ENCODE measurements around the gene CAND1.
A peak's percentile ranks its signal among the peaks of the same experiment; 100 is the strongest.

Gene CAND1

DNA sequence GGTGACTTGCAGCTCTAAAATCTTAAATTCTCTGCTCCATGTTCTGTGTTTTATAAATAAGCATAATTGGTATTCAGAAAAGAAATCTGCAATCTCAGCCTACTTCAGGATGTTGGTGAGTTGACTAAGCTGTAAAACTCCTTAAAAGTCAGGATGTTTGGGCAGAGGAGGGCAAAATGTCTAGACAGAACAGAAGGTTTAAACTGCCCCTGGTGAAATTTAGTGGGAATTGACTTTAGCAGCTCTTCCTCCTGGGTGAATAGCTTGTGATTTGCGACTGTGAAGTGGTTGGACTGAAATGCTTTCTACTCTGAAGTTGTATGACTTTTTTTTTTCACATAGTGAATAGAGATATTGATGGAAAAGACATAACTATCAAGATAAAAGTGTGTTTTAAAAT is 85.8 kb downstream of the CAND1 start:
- Histone ChIP-seq H4K20me1 (no peaks in the 10 kb centered on the region), H3K27me3 (no peaks in the 10 kb centered on the region), H3K4me2 (peak overlapping the region; percentile 71), H3K36me3 (no peaks in the 10 kb centered on the region), H3K4me1 (peaks cover 60% of the 10 kb centered on the region), H3K9me3 (no peaks in the 10 kb centered on the region), H3K4me3 (no peak overlapping the region), H3K9ac (peak overlapping the region; percentile 54; the same call in 1 of the 2 replicates), H3K27ac (no peak overlapping the region; the same call in 1 of the 2 replicates)
- no peak for TF ChIP-seq Cebpa-rat (IDR thresholded peaks at IDR 0.05)

- Histone ChIP-seq H3K9ac (no peak overlapping the region), H3K4me3 (no peak overlapping the region), H3K27me3 (no peaks in the 10 kb centered on the region), H3K27ac (no peak overlapping the region), H3K4me1 (peaks cover 60% of the 10 kb centered on the region), H3K36me3 (no peaks in the 10 kb centered on the region), H4K20me1 (no peaks in the 10 kb centered on the region), H3K9me3 (no peaks in the 10 kb centered on the region), H3K4me2 (peak overlapping the region; percentile 33)
- no peak for TF ChIP-seq Cebpa-rat (IDR thresholded peaks at IDR 0.05)
Measured at GRCh38 chr12:67355428-67356379, 86.5 kb downstream of the CAND1 start.

DNA sequence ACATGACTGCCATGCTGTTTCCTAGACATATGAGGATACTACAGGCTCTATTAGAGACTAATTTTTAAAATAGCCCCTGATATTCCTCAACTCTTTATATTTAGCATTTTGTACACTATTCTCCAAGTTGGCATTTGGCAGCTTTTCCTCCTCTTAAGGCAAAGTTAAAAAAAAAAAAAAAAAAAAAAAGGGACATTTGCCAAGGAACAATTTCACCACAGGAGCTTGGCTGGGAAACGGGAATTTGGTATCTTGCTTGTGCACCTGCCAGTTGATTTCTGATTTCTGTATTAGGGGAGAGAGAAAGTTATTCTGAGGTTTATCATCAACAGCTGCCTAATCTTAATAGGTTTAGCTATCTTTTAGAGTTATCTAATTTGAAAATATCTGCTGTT is 87.2 kb downstream of the CAND1 start:
- no peaks in the 10 kb centered on the region for H3K9me3 ChIP-seq
- peak overlapping the region; percentile 20; the same call in 1 of the 2 replicates for H3K4me2 ChIP-seq
- no peak for TF ChIP-seq Cebpa-rat (IDR thresholded peaks at IDR 0.05)
- no peaks in the 10 kb centered on the region for H3K27me3 ChIP-seq
- no peak overlapping the region for H3K4me3 ChIP-seq
- no peaks in the 10 kb centered on the region for H4K20me1 ChIP-seq
- no peak overlapping the region for H3K27ac ChIP-seq
- no peaks in the 10 kb centered on the region for H3K36me3 ChIP-seq
- H3K4me1 ChIP-seq, result peaks cover 60% of the 10 kb centered on the region
- no peak overlapping the region for H3K9ac ChIP-seq

DNA sequence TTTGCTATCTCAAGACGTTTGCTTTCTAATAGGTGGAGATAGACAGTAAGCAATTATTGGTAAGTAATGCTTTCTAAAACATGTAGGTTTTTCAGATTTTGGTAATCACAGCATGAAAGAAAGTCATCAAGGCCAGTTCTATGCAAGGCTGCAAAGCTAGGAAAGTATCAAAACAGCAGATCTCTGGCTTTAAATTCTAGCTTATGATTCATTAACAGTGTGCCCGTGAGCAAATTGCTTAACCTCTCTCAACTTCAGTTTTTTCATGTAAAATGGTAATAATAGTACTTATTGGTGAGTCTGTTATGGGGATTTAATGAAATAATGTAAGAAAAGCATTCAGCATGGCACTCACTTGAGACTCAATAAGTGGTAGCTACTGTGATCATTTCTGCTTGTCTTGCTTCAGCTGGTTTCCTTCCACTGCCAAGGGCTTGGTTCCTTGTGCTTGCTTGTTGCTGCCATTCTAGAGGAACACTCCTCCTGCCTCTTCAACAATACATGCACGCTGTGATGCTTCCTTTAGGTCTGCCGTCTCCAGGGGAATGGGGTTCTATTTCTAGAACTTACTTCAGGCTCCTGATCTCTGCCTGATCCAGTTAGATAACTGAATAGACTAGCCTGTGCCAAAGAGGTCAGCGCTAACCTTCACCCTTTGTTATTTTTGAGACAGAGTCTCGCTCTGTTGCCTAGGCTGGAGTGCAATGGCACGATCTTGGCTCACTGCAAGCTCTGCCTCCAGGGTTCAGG is 88.4 kb downstream of the CAND1 start:
- Histone ChIP-seq H3K4me1 (peaks cover 60% of the 10 kb centered on the region), H3K4me3 (no peak overlapping the region), H3K36me3 (no peaks in the 10 kb centered on the region), H3K27ac (0 out of 2 replicates have a peak overlapping the region, but pooled peaks have one; percentile 45), H3K9ac (no peak overlapping the region), H4K20me1 (no peaks in the 10 kb centered on the region), H3K27me3 (no peaks in the 10 kb centered on the region), H3K9me3 (peaks cover 7% of the 10 kb centered on the region), H3K4me2 (peak overlapping the region; percentile 62)
- TF ChIP-seq Cebpa-rat (IDR thresholded peaks at IDR 0.05), result no peak

- peak overlapping the region; percentile 32; the same call in 1 of the 2 replicates for H3K9ac ChIP-seq
- no peaks in the 10 kb centered on the region for H4K20me1 ChIP-seq
- H3K4me2 ChIP-seq, result peak overlapping the region; percentile 62
- H3K27me3 ChIP-seq, result no peaks in the 10 kb centered on the region
- no peak for TF ChIP-seq Cebpa-rat (IDR thresholded peaks at IDR 0.05)
- no peak overlapping the region for H3K4me3 ChIP-seq
- H3K36me3 ChIP-seq, result no peaks in the 10 kb centered on the region
- peaks cover 54% of the 10 kb centered on the region for H3K4me1 ChIP-seq
- peak overlapping the region; percentile 45; the same call in 1 of the 2 replicates for H3K27ac ChIP-seq
- H3K9me3 ChIP-seq, result peaks cover 11% of the 10 kb centered on the region
Measured at GRCh38 chr12:67358781-67359338, 89.7 kb downstream of the CAND1 start.

DNA sequence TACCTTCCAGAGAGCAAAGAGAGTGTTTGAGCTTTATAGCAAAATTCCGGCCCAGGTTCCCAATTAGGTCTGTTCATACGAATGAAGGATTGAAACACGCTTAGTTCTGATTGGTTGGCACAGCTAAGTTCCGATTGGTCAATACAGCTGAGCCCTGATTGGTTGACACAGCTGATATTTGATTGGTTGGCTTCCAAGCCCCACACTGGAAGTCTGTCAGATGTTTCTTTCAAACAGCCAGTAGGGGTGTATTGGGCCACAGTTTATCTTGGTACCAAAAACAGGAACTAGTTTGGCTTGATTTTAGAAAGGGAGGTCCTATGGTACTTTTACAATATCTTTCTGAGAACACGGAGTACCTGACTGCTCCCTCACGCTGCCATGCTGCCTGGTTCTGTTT is 93.4 kb downstream of the CAND1 start:
- H3K27ac ChIP-seq, result no peak overlapping the region

DNA sequence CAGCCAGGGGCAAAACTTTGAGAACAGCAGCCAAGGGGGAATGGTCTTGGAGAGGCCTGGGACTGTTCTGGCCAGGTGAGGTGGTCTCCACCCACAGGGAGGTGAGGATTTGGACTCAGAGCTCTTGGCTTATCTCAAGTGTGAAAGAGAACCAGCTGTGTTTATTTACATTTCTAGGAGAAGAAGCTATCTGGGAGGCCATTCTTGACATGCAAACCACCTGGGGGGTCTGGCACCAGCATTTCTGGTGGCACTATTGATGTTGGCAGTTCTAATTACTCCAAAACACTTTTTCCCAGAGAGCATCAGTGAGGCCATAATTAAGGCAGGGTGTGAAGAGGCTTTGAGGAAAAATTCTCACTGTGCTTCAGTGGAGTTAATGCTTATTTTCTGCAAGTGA is 95.1 kb downstream of the CAND1 start:
- peaks cover 13% of the 10 kb centered on the region for H3K4me1 ChIP-seq
- H3K9ac ChIP-seq, result no peak overlapping the region
- no peak for TF ChIP-seq Cebpa-rat (IDR thresholded peaks at IDR 0.05)
- no peaks in the 10 kb centered on the region for H3K27me3 ChIP-seq
- peaks cover 11% of the 10 kb centered on the region for H3K9me3 ChIP-seq
- H3K4me3 ChIP-seq, result no peak overlapping the region
- no peak overlapping the region for H3K4me2 ChIP-seq
- H3K36me3 ChIP-seq, result no peaks in the 10 kb centered on the region
- H3K27ac ChIP-seq, result no peak overlapping the region
- H4K20me1 ChIP-seq, result no peaks in the 10 kb centered on the region

More for the DNA sequence above, 93.4 kb downstream of the CAND1 start:
- Histone ChIP-seq H3K9me3 (peaks cover 11% of the 10 kb centered on the region), H3K27me3 (no peaks in the 10 kb centered on the region), H3K9ac (no peak overlapping the region), H3K4me3 (no peak overlapping the region), H3K4me2 (no peak overlapping the region), H4K20me1 (no peaks in the 10 kb centered on the region), H3K36me3 (no peaks in the 10 kb centered on the region), H3K4me1 (peaks cover 30% of the 10 kb centered on the region)
- no peak for TF ChIP-seq Cebpa-rat (IDR thresholded peaks at IDR 0.05)

DNA sequence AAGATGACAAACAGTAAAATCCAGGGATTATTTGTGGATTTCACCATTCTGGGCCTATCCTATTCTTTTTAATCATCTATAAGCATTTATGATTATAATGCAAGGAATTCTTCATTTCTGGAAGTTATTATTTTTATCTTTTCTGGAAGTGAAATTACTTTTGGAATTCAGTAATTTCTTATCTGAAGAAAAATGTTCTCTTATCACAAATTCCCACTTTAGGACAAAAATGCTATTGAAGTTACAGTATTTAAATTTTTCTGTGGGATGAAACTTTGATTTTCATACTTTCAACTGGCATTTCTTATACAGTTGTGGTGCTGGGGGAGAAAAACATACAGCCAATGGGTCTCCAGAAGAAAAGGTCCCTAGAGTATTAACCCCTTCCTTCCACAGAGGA is 96.0 kb downstream of the CAND1 start:
- Histone ChIP-seq H3K27ac (no peak overlapping the region), H3K36me3 (no peaks in the 10 kb centered on the region), H3K4me1 (peaks cover 6% of the 10 kb centered on the region)

GRCh38 chr12:67367843-67368242 is 98.7 kb downstream of the CAND1 start:
- Histone ChIP-seq H3K4me1 (peaks cover 6% of the 10 kb centered on the region), H3K4me2 (no peak overlapping the region), H3K4me3 (no peak overlapping the region), H3K27ac (no peak overlapping the region), H3K9me3 (peaks cover under 1% of the 10 kb centered on the region; the same call in 1 of the 2 replicates), H3K27me3 (no peaks in the 10 kb centered on the region), H3K36me3 (no peaks in the 10 kb centered on the region), H4K20me1 (no peaks in the 10 kb centered on the region), H3K9ac (no peak overlapping the region)
- no peak for TF ChIP-seq Cebpa-rat (IDR thresholded peaks at IDR 0.05)

More for the DNA sequence above, 96.0 kb downstream of the CAND1 start:
- H3K9ac ChIP-seq, result no peak overlapping the region
- no peaks in the 10 kb centered on the region for H3K27me3 ChIP-seq
- H3K4me3 ChIP-seq, result no peak overlapping the region
- no peaks in the 10 kb centered on the region for H4K20me1 ChIP-seq
- H3K4me2 ChIP-seq, result no peak overlapping the region
- peaks cover 11% of the 10 kb centered on the region for H3K9me3 ChIP-seq
- no peak for TF ChIP-seq Cebpa-rat (IDR thresholded peaks at IDR 0.05)

Measured in BLaER1 (cell line).